Measurements from ENCODE around the gene TSPAN9.

The TSPAN9 gene

GRCh38 chr12:3081091-3081490 lies 3.9 kb downstream of the TSPAN9 start:
- no peak for DNase-seq

GRCh38 chr12:3081886-3082285 lies 4.7 kb downstream of the TSPAN9 start:
- DNase-seq = no peak

GRCh38 chr12:3083241-3083920 lies 6.2 kb downstream of the TSPAN9 start:
- DNase-seq = no peak

- no peak for DNase-seq
These were observed 6.8 kb downstream of the TSPAN9 start for GRCh38 chr12:3083921-3084347.

- no peak for DNase-seq
These were observed 7.6 kb downstream of the TSPAN9 start for GRCh38 chr12:3084742-3085141.

GRCh38 chr12:3085341-3086139 lies 8.4 kb downstream of the TSPAN9 start:
- no peak for DNase-seq

- DNase-seq = no peak
These were observed 9.0 kb downstream of the TSPAN9 start for GRCh38 chr12:3086211-3086610.

GRCh38 chr12:3086729-3087323 lies 9.6 kb downstream of the TSPAN9 start:
- DNase-seq = no peak

- DNase-seq = peak; percentile 13
These were observed 10.8 kb downstream of the TSPAN9 start for GRCh38 chr12:3087758-3088650.

- DNase-seq = no peak
These were observed 12.4 kb downstream of the TSPAN9 start for GRCh38 chr12:3089588-3089987.

GRCh38 chr12:3090240-3091037 lies 13.3 kb downstream of the TSPAN9 start:
- no peak for DNase-seq

- DNase-seq = no peak
These were observed 13.8 kb downstream of the TSPAN9 start for GRCh38 chr12:3091038-3091319.

GRCh38 chr12:3091382-3092241 lies 14.4 kb downstream of the TSPAN9 start:
- no peak for DNase-seq

GRCh38 chr12:3092764-3093163 lies 15.6 kb downstream of the TSPAN9 start:
- DNase-seq = no peak

- no peak for DNase-seq
These were observed 20.1 kb downstream of the TSPAN9 start for GRCh38 chr12:3097186-3097804.

- no peak for DNase-seq
These were observed 20.7 kb downstream of the TSPAN9 start for GRCh38 chr12:3097836-3098235.

GRCh38 chr12:3098436-3098835 lies 21.3 kb downstream of the TSPAN9 start:
- no peak for DNase-seq

- DNase-seq = no peak
These were observed 22.0 kb downstream of the TSPAN9 start for GRCh38 chr12:3099146-3099545.

GRCh38 chr12:3101309-3102024 lies 24.3 kb downstream of the TSPAN9 start:
- no peak for DNase-seq

- no peak for DNase-seq
These were observed 25.7 kb downstream of the TSPAN9 start for GRCh38 chr12:3102771-3103410.
